ENCODE data around the gene CHD9.
A peak's percentile ranks its signal among the peaks of the same experiment; 100 is the strongest.
"Not testable (repeated sequence)": the region's sequence is repeated elsewhere in the genome, so short reads cannot be mapped to it uniquely, and the experiment has no call there.

CHD9 gene
- total RNA-seq = 57.4 to 419 (median 242) reads per million in 18 experiments

GRCh38 chr16:53054670-53055485 is at the start of gene CHD9:
Gene CHD9, plus strand, starts transcription at chr16:53054991. Its CDS starts 101,099 bp downstream, at chr16:53156090.
- DNase-seq = peak; percentile 86 to 90

GRCh38 chr16:53007095-53007494 is 47.7 kb upstream of the CHD9 start:
- DNase-seq = no peak

- no peak for DNase-seq
Observed at GRCh38 chr16:53014287-53014686, 40.5 kb upstream of the CHD9 start.

GRCh38 chr16:53018834-53019416 is 35.9 kb upstream of the CHD9 start:
- DNase-seq = no peak

- DNase-seq = peak; percentile 34 to 39
Observed at GRCh38 chr16:53022374-53022773, 32.4 kb upstream of the CHD9 start.

- peak; percentile 32 to 41 for DNase-seq
Observed at GRCh38 chr16:53024045-53024444, 30.7 kb upstream of the CHD9 start.

GRCh38 chr16:53029971-53030370 is 24.8 kb upstream of the CHD9 start:
- DNase-seq = no peak

GRCh38 chr16:53031323-53031942 is 23.4 kb upstream of the CHD9 start:
- DNase-seq = no peak

GRCh38 chr16:53034306-53034705 is 20.5 kb upstream of the CHD9 start:
- DNase-seq = no peak

- no peak for DNase-seq
Observed at GRCh38 chr16:53035176-53035942, 19.4 kb upstream of the CHD9 start.

- no peak for DNase-seq
Observed at GRCh38 chr16:53036066-53036465, 18.7 kb upstream of the CHD9 start.

GRCh38 chr16:53036711-53037110 is 18.1 kb upstream of the CHD9 start:
- DNase-seq = not testable (repeated sequence)

- no peak for DNase-seq
Observed at GRCh38 chr16:53040788-53041187, 14.0 kb upstream of the CHD9 start.

GRCh38 chr16:53041320-53042051 is 13.3 kb upstream of the CHD9 start:
- peak; percentile 15 to 39 for DNase-seq

GRCh38 chr16:53042235-53042701 is 12.5 kb upstream of the CHD9 start:
- no peak for DNase-seq

- DNase-seq = no peak
Observed at GRCh38 chr16:53043428-53043831, 11.4 kb upstream of the CHD9 start.

- no peak for DNase-seq
Observed at GRCh38 chr16:53043986-53044601, 10.7 kb upstream of the CHD9 start.

- no peak for DNase-seq
Observed at GRCh38 chr16:53045341-53046220, 9.2 kb upstream of the CHD9 start.

- DNase-seq = not testable (repeated sequence)
Observed at GRCh38 chr16:53047515-53047914, 7.3 kb upstream of the CHD9 start.

- no peak for DNase-seq
Observed at GRCh38 chr16:53048139-53048915, 6.5 kb upstream of the CHD9 start.

Data from inflammatory macrophage (primary cell).